ENCODE data around the gene ARSD. TPM values are rescaled to one million over a fixed set of nuclear protein-coding genes. Genes with fewer than 3 reads are reported as not detected.

ARSD gene
- total and polyA plus RNA-seq, 2 of the 8 experiments (the other 6 are each of a cell fraction or from before 2014, with no cell fraction given) = 1.8 to 3.2 TPM

DNA sequence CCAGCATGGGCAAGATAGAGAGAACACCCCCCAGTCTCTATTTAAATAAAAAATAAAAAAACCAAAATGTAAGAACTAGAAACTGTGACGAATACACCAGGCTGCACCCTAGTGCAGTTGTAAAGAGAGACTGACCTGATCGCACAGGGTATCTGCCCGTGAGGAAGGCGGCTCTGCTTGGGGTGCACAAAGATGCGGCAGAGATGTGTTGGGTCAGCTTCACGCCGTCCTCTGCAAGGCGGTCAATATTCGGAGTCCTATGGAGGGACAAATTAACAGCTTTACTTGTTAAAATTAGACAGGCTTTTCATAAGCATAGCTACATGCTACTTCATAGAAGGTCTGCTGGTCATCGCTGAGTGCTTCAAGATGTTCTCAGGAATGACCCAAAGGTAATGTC is 26.1 kb upstream of the ARSD start (continued):
- TF ChIP-seq HDAC6 (IDR thresholded peaks at IDR 0.05; ENCODE audit: low read depth, low read length) (no peak), SP1 (IDR thresholded peaks at IDR 0.05; ENCODE audit: low read depth, low read length) (no peak)
